Measurements from ENCODE around the gene B4GALT2.

DNA sequence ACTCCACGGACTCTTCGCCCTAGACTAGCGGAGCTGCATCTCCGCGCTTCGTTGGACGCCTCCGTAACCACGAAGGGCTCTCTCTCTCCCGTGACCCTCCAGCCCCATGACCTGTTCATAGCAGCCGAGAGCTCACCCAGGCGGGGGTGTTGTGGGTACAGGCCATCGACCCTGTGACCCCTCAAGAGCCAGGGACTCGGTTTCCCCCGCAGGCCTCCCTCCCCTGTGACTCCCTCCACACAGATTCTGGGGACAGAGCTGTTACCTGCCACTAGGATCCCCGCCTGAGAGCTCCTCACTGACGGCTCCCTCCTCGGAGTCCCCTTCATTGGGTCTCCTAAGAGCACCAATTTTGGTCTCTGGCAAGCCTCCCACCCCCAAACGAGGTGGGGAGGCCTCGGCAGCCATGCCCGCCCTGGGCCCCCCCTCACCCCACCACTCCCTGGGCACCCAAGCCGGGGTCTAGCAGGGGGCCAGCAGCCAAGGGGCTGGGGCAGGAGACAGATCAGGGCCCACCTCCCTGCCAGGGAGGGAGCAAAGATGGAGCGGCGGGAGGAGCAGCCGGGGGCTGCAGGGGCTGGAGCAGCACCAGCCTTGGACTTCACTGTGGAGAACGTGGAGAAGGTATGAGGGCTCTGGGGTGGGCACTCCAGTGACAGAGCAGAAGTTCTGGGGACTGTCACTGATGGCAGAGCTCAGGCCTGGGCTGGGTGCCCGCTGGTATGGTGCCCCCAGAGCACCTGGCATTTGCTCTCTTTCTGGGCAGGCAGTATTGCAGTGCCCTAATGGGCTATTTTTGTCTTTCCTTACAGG is 31.7 kb upstream of the B4GALT2 start:
- TF ChIP-seq POLR2A (IDR thresholded peaks at IDR 0.05; ENCODE audit: low read depth, low read length) (no peak), POLR2AphosphoS5 (IDR thresholded peaks at IDR 0.05; ENCODE audit: low read depth, low read length) (no peak)
